GM19372 (cell line): ENCODE data around the gene SLC22A31.

Experiments used
- ATAC-seq: cut with Tn5 transposase; IDR thresholded peaks from one replicate; pipeline ENCODE4 v1.9.1; 2021; ENCODE audit warnings: mild to moderate bottlenecking, low read depth, moderate library complexity; ENCODE audit not compliant: unreplicated experiment

The SLC22A31 gene

GRCh38 chr16:89154390-89155183, 45.8 kb downstream of the SLC22A31 start:
- ATAC-seq = no peak

DNA sequence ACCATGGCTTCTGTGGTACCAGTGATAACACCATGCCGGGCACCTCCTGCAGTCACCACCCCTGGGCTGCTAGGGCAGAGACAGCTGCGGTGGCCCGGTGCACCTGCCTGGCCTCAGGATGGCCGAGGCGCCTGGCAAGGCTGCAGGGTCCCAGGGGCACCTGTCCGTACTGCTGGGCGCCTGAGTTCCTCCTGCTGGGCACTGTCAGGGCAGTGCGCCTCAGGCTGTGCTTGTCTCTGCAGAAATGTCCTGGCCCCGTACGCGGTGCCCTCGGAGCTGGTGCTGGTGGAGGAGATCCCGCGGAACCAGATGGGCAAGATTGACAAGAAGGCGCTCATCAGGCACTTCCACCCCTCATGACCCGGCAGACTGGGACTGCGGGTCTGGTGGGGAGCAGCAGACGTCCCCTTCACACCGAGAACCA, 46.5 kb downstream of the SLC22A31 start:
- ATAC-seq = no peak

- ATAC-seq = no peak
These were observed 47.3 kb downstream of the SLC22A31 start for GRCh38 chr16:89152831-89153700.

GRCh38 chr16:89150981-89151380, 49.4 kb downstream of the SLC22A31 start:
- ATAC-seq = no peak

DNA sequence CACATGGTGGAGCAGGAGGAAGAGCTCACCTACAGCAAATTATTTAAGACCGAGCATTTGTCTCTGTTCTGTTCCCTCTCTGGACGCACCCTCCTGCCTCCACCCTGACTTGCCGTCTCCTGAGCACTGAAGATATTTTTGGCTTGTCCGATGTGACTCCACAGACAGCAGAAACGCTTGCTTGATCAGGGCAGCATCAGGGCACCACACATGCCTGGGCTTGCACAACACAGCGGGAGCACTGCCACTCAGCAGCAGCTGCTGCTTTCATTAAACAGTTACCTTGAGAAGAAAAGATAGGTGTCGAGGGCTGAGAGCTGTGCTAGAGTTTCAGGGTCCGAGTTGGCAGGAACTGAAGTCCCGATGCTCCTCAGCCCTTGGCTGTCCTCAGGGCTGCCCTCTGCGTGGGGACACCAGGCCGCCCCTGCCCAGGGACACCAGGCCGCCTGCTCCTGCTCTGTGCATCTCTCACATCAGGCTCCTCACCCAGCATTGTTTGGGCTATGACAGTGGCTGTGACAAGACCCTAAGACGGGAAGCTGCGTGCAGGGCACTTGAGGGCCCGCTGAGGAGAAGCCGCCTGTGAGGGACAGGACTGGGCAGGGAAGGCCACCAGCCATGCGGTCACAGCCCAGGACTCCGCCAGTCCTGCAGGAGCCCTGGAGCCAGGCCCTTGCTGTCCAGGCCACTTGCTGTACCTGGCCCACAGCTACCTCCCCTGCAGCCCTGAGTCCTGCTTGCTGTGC, 50.1 kb downstream of the SLC22A31 start:
- no peak for ATAC-seq

- no peak for ATAC-seq
These were observed 51.0 kb downstream of the SLC22A31 start for GRCh38 chr16:89149386-89149785.

- ATAC-seq = no peak
These were observed 53.1 kb downstream of the SLC22A31 start for GRCh38 chr16:89147085-89147817.

DNA sequence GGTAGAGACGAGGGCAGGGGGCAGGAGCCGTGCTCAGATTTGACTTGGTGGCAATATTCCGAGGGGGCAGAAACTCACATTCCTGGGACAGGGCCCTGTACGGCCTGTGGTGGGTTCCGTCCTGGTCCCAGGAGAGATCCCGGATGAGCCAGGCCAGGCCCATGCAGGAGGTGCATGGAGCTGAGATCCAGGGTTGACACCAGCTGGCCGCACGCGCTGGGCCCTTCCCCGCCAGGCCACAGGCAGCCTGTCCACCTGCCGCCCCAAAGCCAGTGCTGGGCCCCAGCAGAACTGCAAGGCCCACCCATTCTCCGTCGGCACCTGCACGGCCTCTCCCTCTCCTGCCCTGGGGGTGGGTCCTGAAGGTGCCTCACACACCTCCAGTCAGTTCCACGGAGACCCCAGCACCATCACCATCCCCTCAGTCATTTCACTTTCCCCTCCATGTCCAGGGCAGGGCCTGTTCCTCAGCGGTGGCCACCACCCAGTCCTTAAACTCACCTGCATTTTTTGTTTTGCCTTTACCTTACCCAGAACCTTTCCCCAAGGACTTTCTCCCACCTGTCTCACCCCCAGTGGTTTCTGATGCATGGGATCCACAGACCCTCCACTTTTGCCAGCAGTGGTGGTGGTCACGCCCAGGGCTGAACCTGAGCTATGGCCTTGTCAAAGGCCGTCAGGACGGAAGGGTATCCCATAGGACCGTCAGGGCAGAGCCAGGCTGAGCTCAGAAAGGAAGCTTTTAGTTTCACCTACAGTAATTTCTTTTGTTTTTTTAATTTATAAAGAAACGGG, 53.9 kb downstream of the SLC22A31 start:
- no peak for ATAC-seq
